GM10847 (cell line): Measurements from ENCODE around the gene EZH1.

Experiments
- POLR2A ChIP-seq: IDR thresholded peaks from 2 replicates; pipeline ENCODE4 v1.6.1; 2011; ENCODE audit not compliant: insufficient read length; ENCODE audit errors: extremely low read depth

The EZH1 gene

GRCh38 chr17:42679492-42680330, 65.1 kb downstream of the EZH1 start:
- TF ChIP-seq POLR2A = no peak

GRCh38 chr17:42678951-42679491, 65.8 kb downstream of the EZH1 start:
- TF ChIP-seq POLR2A = no peak

GRCh38 chr17:42677921-42678781, 66.7 kb downstream of the EZH1 start:
- peak; percentile 53 for TF ChIP-seq POLR2A

GRCh38 chr17:42677012-42677857, 67.6 kb downstream of the EZH1 start:
- TF ChIP-seq POLR2A = peak; percentile 7

GRCh38 chr17:42676424-42677011, 68.3 kb downstream of the EZH1 start, which contains the start of gene PLEKHH3:
Gene PLEKHH3 (minus strand): TSS chr17:42676994. CDS start chr17:42676563, 431 bp downstream.
- peak; percentile 64 for TF ChIP-seq POLR2A

- TF ChIP-seq POLR2A = no peak
Measured at GRCh38 chr17:42675965-42676423, 68.8 kb downstream of the EZH1 start.

- TF ChIP-seq POLR2A = no peak
Measured at GRCh38 chr17:42675348-42675964, 69.4 kb downstream of the EZH1 start.

GRCh38 chr17:42674755-42675347, 70.0 kb downstream of the EZH1 start:
- no peak for TF ChIP-seq POLR2A

GRCh38 chr17:42673885-42674754, 70.7 kb downstream of the EZH1 start:
- no peak for TF ChIP-seq POLR2A

GRCh38 chr17:42673266-42673884, 71.5 kb downstream of the EZH1 start:
- no peak for TF ChIP-seq POLR2A

GRCh38 chr17:42672038-42672437, 72.8 kb downstream of the EZH1 start:
- no peak for TF ChIP-seq POLR2A
